Central memory CD8-positive, alpha-beta T cell (primary cell): ENCODE data around the gene CACNA2D3.

Experiments
- ATAC-seq: fragments of 150-1000 bp; cut with Tn5 transposase; replicated peaks from 2 replicates; pipeline ENCODE4 v1.10.0; 2022; ENCODE audit warnings: mild to moderate bottlenecking, moderate FRiP score, moderate number of reproducible peaks; ENCODE audit not compliant: poor library complexity, severe bottlenecking; ENCODE audit errors: extremely low read depth
- DNase-seq, 2 donors: peaks; one replicate each; pipeline ENCODE4 v3.0.0; 2021; ENCODE audit warnings: low spot score in 2 of 2
- H3K27ac Mint-ChIP-seq: one replicate; pipeline ENCODE4 v1.8.0; 2022; ENCODE audit warnings: low read depth, mild to moderate bottlenecking, moderate library complexity, mixed read lengths
- H3K27me3 Mint-ChIP-seq: one replicate; pipeline ENCODE4 v1.8.0; 2022; ENCODE audit warnings: mixed read lengths
- H3K36me3 Mint-ChIP-seq: one replicate; pipeline ENCODE4 v1.8.0; 2022; ENCODE audit warnings: mild to moderate bottlenecking, moderate library complexity, mixed read lengths; ENCODE audit not compliant: insufficient read depth
- H3K4me1 Mint-ChIP-seq: one replicate; pipeline ENCODE4 v1.8.0; 2022; ENCODE audit warnings: mixed read lengths
- H3K4me3 Mint-ChIP-seq: one replicate; pipeline ENCODE4 v1.8.0; 2022; ENCODE audit warnings: mild to moderate bottlenecking, moderate library complexity, mixed read lengths
- H3K9me3 Mint-ChIP-seq: one replicate; pipeline ENCODE4 v1.8.0; 2022; ENCODE audit warnings: mixed read lengths

CACNA2D3 gene

GRCh38 chr3:55042591-55042990 lies 920.2 kb downstream of the CACNA2D3 start:
- no peak for ATAC-seq
- Mint-ChIP-seq H3K36me3 (no peaks in the 10 kb centered on the region), H3K4me3 (no peak overlapping the region), H3K9me3 (peaks cover 5% of the 10 kb centered on the region), H3K4me1 (no peaks in the 10 kb centered on the region), H3K27me3 (no peaks in the 10 kb centered on the region), H3K27ac (no peak overlapping the region)
- DNase-seq = no peak

GRCh38 chr3:55044486-55044885 lies 922.1 kb downstream of the CACNA2D3 start:
- no peaks in the 10 kb centered on the region for H3K36me3 Mint-ChIP-seq
- H3K27me3 Mint-ChIP-seq = no peaks in the 10 kb centered on the region
- no peak for DNase-seq
- no peak overlapping the region for H3K4me3 Mint-ChIP-seq
- no peak overlapping the region for H3K27ac Mint-ChIP-seq
- ATAC-seq = no peak
- H3K4me1 Mint-ChIP-seq = no peaks in the 10 kb centered on the region
- peaks cover 5% of the 10 kb centered on the region for H3K9me3 Mint-ChIP-seq

GRCh38 chr3:55059027-55059629 lies 936.8 kb downstream of the CACNA2D3 start:
- Mint-ChIP-seq H3K27me3 (no peaks in the 10 kb centered on the region), H3K4me1 (no peaks in the 10 kb centered on the region), H3K27ac (no peak overlapping the region), H3K9me3 (peaks cover 17% of the 10 kb centered on the region), H3K4me3 (no peak overlapping the region), H3K36me3 (no peaks in the 10 kb centered on the region)
- no peak for ATAC-seq
- no peak for DNase-seq

- no peaks in the 10 kb centered on the region for H3K27me3 Mint-ChIP-seq
- no peaks in the 10 kb centered on the region for H3K4me1 Mint-ChIP-seq
- H3K9me3 Mint-ChIP-seq = peaks cover 11% of the 10 kb centered on the region
- no peak overlapping the region for H3K27ac Mint-ChIP-seq
- ATAC-seq (no peak), DNase-seq (no peak)
- H3K4me3 Mint-ChIP-seq = no peak overlapping the region
- no peaks in the 10 kb centered on the region for H3K36me3 Mint-ChIP-seq
Observed at GRCh38 chr3:55060896-55061719, 938.8 kb downstream of the CACNA2D3 start.

GRCh38 chr3:55061720-55062034 lies 939.3 kb downstream of the CACNA2D3 start:
- Mint-ChIP-seq H3K27ac (no peak overlapping the region), H3K36me3 (no peaks in the 10 kb centered on the region), H3K4me1 (no peaks in the 10 kb centered on the region), H3K4me3 (no peak overlapping the region), H3K9me3 (peaks cover 13% of the 10 kb centered on the region), H3K27me3 (no peaks in the 10 kb centered on the region)
- DNase-seq (no peak), ATAC-seq (no peak)

GRCh38 chr3:55064164-55064563 lies 941.8 kb downstream of the CACNA2D3 start:
- no peaks in the 10 kb centered on the region for H3K36me3 Mint-ChIP-seq
- H3K27ac Mint-ChIP-seq = no peak overlapping the region
- DNase-seq (no peak), ATAC-seq (no peak)
- no peak overlapping the region for H3K4me3 Mint-ChIP-seq
- no peaks in the 10 kb centered on the region for H3K4me1 Mint-ChIP-seq
- no peaks in the 10 kb centered on the region for H3K27me3 Mint-ChIP-seq
- H3K9me3 Mint-ChIP-seq = peaks cover 18% of the 10 kb centered on the region

GRCh38 chr3:55065331-55065730 lies 943.0 kb downstream of the CACNA2D3 start:
- H3K27ac Mint-ChIP-seq = no peak overlapping the region
- no peak overlapping the region for H3K4me3 Mint-ChIP-seq
- H3K9me3 Mint-ChIP-seq = peaks cover 16% of the 10 kb centered on the region
- ATAC-seq (no peak), DNase-seq (no peak)
- no peaks in the 10 kb centered on the region for H3K27me3 Mint-ChIP-seq
- H3K4me1 Mint-ChIP-seq = no peaks in the 10 kb centered on the region
- H3K36me3 Mint-ChIP-seq = no peaks in the 10 kb centered on the region

- Mint-ChIP-seq H3K27ac (no peak overlapping the region), H3K4me3 (no peak overlapping the region)
- no peak for DNase-seq
Observed at GRCh38 chr3:55066551-55067047, 944.2 kb downstream of the CACNA2D3 start.

GRCh38 chr3:55069950-55070349 lies 947.6 kb downstream of the CACNA2D3 start:
- H3K4me3 Mint-ChIP-seq = no peak overlapping the region
- DNase-seq (no peak), ATAC-seq (no peak)
- no peak overlapping the region for H3K27ac Mint-ChIP-seq
- H3K27me3 Mint-ChIP-seq = no peaks in the 10 kb centered on the region
- H3K36me3 Mint-ChIP-seq = no peaks in the 10 kb centered on the region
- peaks cover 22% of the 10 kb centered on the region for H3K9me3 Mint-ChIP-seq
- no peaks in the 10 kb centered on the region for H3K4me1 Mint-ChIP-seq

More at GRCh38 chr3:55066551-55067047, 944.2 kb downstream of the CACNA2D3 start:
- Mint-ChIP-seq H3K36me3 (no peaks in the 10 kb centered on the region), H3K4me1 (no peaks in the 10 kb centered on the region), H3K9me3 (peaks cover 17% of the 10 kb centered on the region), H3K27me3 (no peaks in the 10 kb centered on the region)
- no peak for ATAC-seq

- no peak overlapping the region for H3K27ac Mint-ChIP-seq
- ATAC-seq (no peak), DNase-seq (no peak)
- no peak overlapping the region for H3K4me3 Mint-ChIP-seq
- H3K4me1 Mint-ChIP-seq = no peaks in the 10 kb centered on the region
- peaks cover 17% of the 10 kb centered on the region for H3K9me3 Mint-ChIP-seq
- no peaks in the 10 kb centered on the region for H3K36me3 Mint-ChIP-seq
- no peaks in the 10 kb centered on the region for H3K27me3 Mint-ChIP-seq
Observed at GRCh38 chr3:55074796-55075195, 952.4 kb downstream of the CACNA2D3 start.

- Mint-ChIP-seq H3K27me3 (no peaks in the 10 kb centered on the region), H3K9me3 (peaks cover 11% of the 10 kb centered on the region), H3K27ac (no peak overlapping the region), H3K4me3 (no peak overlapping the region), H3K4me1 (no peaks in the 10 kb centered on the region), H3K36me3 (no peaks in the 10 kb centered on the region)
- DNase-seq = no peak
- no peak for ATAC-seq
Observed at GRCh38 chr3:55075846-55076245, 953.5 kb downstream of the CACNA2D3 start.

- Mint-ChIP-seq H3K27me3 (no peaks in the 10 kb centered on the region), H3K4me1 (no peaks in the 10 kb centered on the region), H3K27ac (no peak overlapping the region), H3K36me3 (no peaks in the 10 kb centered on the region), H3K9me3 (peaks cover 6% of the 10 kb centered on the region), H3K4me3 (no peak overlapping the region)
- DNase-seq = no peak
- ATAC-seq = no peak
Observed at GRCh38 chr3:55077726-55078125, 955.4 kb downstream of the CACNA2D3 start.

- DNase-seq (no peak), ATAC-seq (no peak)
- no peak overlapping the region for H3K4me3 Mint-ChIP-seq
- no peaks in the 10 kb centered on the region for H3K27me3 Mint-ChIP-seq
- peaks cover 6% of the 10 kb centered on the region for H3K9me3 Mint-ChIP-seq
- no peaks in the 10 kb centered on the region for H3K4me1 Mint-ChIP-seq
- no peaks in the 10 kb centered on the region for H3K36me3 Mint-ChIP-seq
- no peak overlapping the region for H3K27ac Mint-ChIP-seq
Observed at GRCh38 chr3:55078876-55079275, 956.5 kb downstream of the CACNA2D3 start.
